SK-N-SH treated with all-trans-retinoic acid at 6 μM for 48 hours (cell line): ENCODE measurements around the gene RBPMS2.

Experiments used
- ATAC-seq: fragments of 200-7000 bp; cut with Tn5 transposase; 3 replicates; pipeline ENCODE4 v1.9.1; 2020; ENCODE audit warnings: mild to moderate bottlenecking, moderate library complexity
- ARNTL ChIP-seq: fragments of 450-650 bp; formaldehyde crosslinking; IDR thresholded peaks from 2 replicates; pipeline ENCODE4 v1.5.0; 2020; ENCODE audit warnings: low read depth, mild to moderate bottlenecking, moderate library complexity, borderline replicate concordance
- BACH2 ChIP-seq: fragments of 250-450 bp; sonication (Bioruptor Pico); IDR thresholded peaks from 2 replicates; pipeline ENCODE4 v1.9.0; 2021; ENCODE audit warnings: mild to moderate bottlenecking, borderline replicate concordance
- CSRNP3 ChIP-seq: fragments of 250-450 bp; sonication (Bioruptor Pico); IDR thresholded peaks from 2 replicates; pipeline ENCODE4 v1.5.1; 2021; ENCODE audit warnings: mild to moderate bottlenecking, moderate library complexity
- ESRRG ChIP-seq: fragments of 250-450 bp; sonication (Bioruptor Pico); IDR thresholded peaks from 2 replicates; pipeline ENCODE4 v1.6.1; 2021; ENCODE audit warnings: mild to moderate bottlenecking
- GLIS3 ChIP-seq: fragments of 250-450 bp; sonication (Bioruptor Pico); IDR thresholded peaks from 2 replicates; pipeline ENCODE4 v1.5.0; 2020; ENCODE audit warnings: mild to moderate bottlenecking, moderate library complexity
- OSR1 ChIP-seq: fragments of 250-450 bp; sonication (Bioruptor Pico); IDR thresholded peaks from 2 replicates; pipeline ENCODE4 v1.8.0; 2022; ENCODE audit warnings: moderate library complexity, mild to moderate bottlenecking, inconsistent platforms
- PATZ1 ChIP-seq: fragments of 250-450 bp; sonication (Bioruptor Pico); IDR thresholded peaks from 2 replicates; pipeline ENCODE4 v1.8.0; 2020; ENCODE audit warnings: mild to moderate bottlenecking, moderate library complexity, borderline replicate concordance
- RARB ChIP-seq: fragments of 250-450 bp; sonication (Bioruptor Pico); IDR thresholded peaks from 2 replicates; pipeline ENCODE4 v1.8.0; 2021; ENCODE audit warnings: mild to moderate bottlenecking, moderate library complexity
- SNAI2 ChIP-seq: fragments of 250-450 bp; sonication (Bioruptor Pico); IDR thresholded peaks from 2 replicates; pipeline ENCODE4 v1.5.0; 2020; ENCODE audit warnings: mild to moderate bottlenecking, moderate library complexity
- TCF4 ChIP-seq: fragments of 250-450 bp; sonication (Bioruptor Pico); IDR thresholded peaks from 2 replicates; pipeline ENCODE4 v1.8.0; 2021; ENCODE audit warnings: mild to moderate bottlenecking, moderate library complexity, borderline replicate concordance
- TOX ChIP-seq: fragments of 250-450 bp; sonication (Bioruptor Pico); IDR thresholded peaks from 2 replicates; pipeline ENCODE4 v1.8.0; 2021; ENCODE audit warnings: mild to moderate bottlenecking, moderate library complexity, borderline replicate concordance
- TSHZ2 ChIP-seq: fragments of 250-450 bp; sonication (Bioruptor Pico); IDR thresholded peaks from 2 replicates; pipeline ENCODE4 v1.5.0; 2020; ENCODE audit warnings: mild to moderate bottlenecking, moderate library complexity
- ZC3H10 ChIP-seq: fragments of 250-450 bp; sonication (Bioruptor Pico); IDR thresholded peaks from 2 replicates; pipeline ENCODE4 v1.5.1; 2021; ENCODE audit warnings: mild to moderate bottlenecking, moderate library complexity
- ZFP3 ChIP-seq: fragments of 250-450 bp; sonication (Bioruptor Pico); IDR thresholded peaks from 2 replicates; pipeline ENCODE4 v1.5.0; 2020; ENCODE audit warnings: mild to moderate bottlenecking, moderate library complexity
- ZFP30 ChIP-seq: fragments of 450-650 bp; formaldehyde crosslinking; IDR thresholded peaks from 2 replicates; pipeline ENCODE4 v1.5.0; 2022; ENCODE audit warnings: mild to moderate bottlenecking, moderate library complexity
- ZNF565 ChIP-seq: fragments of 450-650 bp; formaldehyde crosslinking; conservative IDR thresholded peaks from 2 replicates; pipeline ENCODE4 v1.5.0; 2020; ENCODE audit warnings: low read depth, mild to moderate bottlenecking, moderate library complexity
- ZNF70 ChIP-seq: fragments of 450-650 bp; formaldehyde crosslinking; IDR thresholded peaks from 2 replicates; pipeline ENCODE4 v1.5.0; 2020; ENCODE audit warnings: mild to moderate bottlenecking, moderate library complexity
- ZNF8 ChIP-seq: fragments of 450-650 bp; formaldehyde crosslinking; IDR thresholded peaks from 2 replicates; pipeline ENCODE4 v1.5.0; 2020; ENCODE audit warnings: mild to moderate bottlenecking, moderate library complexity
- TF ChIP-seq, protein P1 (sequence below): fragments of 250-450 bp; sonication (Bioruptor Pico); IDR thresholded peaks from 2 replicates; pipeline ENCODE4 v1.5.1; 2020; ENCODE audit warnings: low read depth, mild to moderate bottlenecking, moderate library complexity

RBPMS2 gene

DNA sequence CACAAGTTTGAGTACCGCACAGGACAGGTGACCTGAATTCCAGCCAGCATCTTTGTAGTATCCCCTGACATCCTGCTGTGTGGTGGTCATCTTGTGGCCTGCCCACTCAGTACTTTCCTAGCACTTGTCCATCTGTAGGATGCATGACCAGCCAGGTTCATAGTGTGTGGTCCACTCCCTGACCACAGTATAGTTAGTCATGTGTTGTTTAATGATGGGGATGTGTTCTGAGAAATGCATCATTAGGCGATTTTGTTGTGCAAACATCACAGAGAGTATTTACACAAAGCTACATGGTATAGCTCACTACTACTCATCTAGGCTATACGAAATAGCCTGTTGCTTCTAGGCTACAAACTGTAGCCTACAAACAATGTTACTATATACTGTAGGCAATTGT is 16.9 kb upstream of the RBPMS2 start:
- ATAC-seq, result no peak
- TF ChIP-seq CSRNP3 (CRISPR knock-in tag) (no peak), ZFP30 (CRISPR knock-in tag) (no peak), ZFP3 (CRISPR knock-in tag) (no peak), GLIS3 (no peak), OSR1 (no peak), ZNF565 (no peak), TOX (CRISPR knock-in tag) (no peak), RARB (no peak), TSHZ2 (CRISPR knock-in tag) (no peak), ZNF70 (no peak), ARNTL (CRISPR knock-in tag) (no peak), TCF4 (CRISPR knock-in tag) (no peak), BACH2 (CRISPR knock-in tag) (no peak), ZNF8 (CRISPR knock-in tag) (no peak), SNAI2 (CRISPR knock-in tag) (no peak)
- TF ChIP-seq, protein P1, sequence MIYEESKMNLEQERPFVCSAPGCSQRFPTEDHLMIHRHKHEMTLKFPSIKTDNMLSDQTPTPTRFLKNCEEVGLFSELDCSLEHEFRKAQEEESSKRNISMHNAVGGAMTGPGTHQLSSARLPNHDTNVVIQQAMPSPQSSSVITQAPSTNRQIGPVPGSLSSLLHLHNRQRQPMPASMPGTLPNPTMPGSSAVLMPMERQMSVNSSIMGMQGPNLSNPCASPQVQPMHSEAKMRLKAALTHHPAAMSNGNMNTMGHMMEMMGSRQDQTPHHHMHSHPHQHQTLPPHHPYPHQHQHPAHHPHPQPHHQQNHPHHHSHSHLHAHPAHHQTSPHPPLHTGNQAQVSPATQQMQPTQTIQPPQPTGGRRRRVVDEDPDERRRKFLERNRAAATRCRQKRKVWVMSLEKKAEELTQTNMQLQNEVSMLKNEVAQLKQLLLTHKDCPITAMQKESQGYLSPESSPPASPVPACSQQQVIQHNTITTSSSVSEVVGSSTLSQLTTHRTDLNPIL (CRISPR knock-in tag), result no peak

DNA sequence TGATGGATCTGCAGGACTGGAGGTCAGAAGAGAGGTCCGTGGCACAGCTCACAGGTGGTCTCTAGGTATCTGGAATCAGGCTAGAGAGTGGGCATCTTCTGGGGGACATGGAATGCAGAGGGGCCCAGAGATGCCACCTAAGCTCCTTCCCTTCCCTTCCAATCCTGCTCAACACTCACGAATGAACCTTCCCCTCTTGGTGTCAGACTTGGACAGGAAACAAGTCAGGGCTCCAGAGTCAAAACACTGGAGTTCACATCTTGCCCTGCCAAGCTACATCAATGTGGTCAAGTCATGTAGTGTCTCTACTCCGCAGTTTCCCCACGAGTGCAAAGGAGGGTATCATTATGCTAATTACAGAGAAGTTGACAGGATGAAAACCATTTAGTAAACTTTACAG is 16.0 kb upstream of the RBPMS2 start:
- TF ChIP-seq ZFP30 (CRISPR knock-in tag) (no peak), TSHZ2 (CRISPR knock-in tag) (no peak), GLIS3 (no peak), ARNTL (CRISPR knock-in tag) (no peak), ESRRG (CRISPR knock-in tag) (no peak), PATZ1 (CRISPR knock-in tag) (no peak), TOX (CRISPR knock-in tag) (no peak)
- ATAC-seq, result no peak

DNA sequence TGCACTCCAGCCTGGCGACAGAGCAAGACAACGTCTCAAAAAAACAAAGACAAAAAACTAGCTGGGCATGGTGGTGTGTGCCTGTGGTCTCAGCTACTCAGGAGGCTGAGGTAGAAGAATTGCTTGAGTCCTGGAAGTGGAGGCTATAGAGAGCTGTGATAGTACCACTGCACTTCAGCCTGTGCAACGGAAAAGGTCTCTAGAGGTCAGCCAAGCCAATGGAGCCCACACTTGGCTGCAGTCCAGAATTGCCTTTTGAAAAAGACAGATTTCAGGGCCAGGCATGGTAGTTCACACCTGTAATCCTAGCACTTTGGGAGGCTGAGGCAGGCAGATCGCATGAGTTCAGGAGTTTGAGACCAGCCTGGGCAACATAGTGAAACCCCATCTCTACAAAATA is 8.4 kb upstream of the RBPMS2 start:
- ATAC-seq, result no peak
- TF ChIP-seq ESRRG (CRISPR knock-in tag) (no peak), ARNTL (CRISPR knock-in tag) (no peak), PATZ1 (CRISPR knock-in tag) (no peak), CSRNP3 (CRISPR knock-in tag) (no peak), BACH2 (CRISPR knock-in tag) (no peak), ZNF8 (CRISPR knock-in tag) (no peak), GLIS3 (no peak), ZNF565 (no peak), ZC3H10 (CRISPR knock-in tag) (no peak), RARB (no peak), TOX (CRISPR knock-in tag) (no peak)
- TF ChIP-seq, protein P1 (CRISPR knock-in tag), result no peak
